Measurements from ENCODE around the gene PWWP2A. TPM values are rescaled to one million over a fixed set of nuclear protein-coding genes. Genes with fewer than 3 reads are reported as not detected.

The PWWP2A gene
- total RNA-seq, 1 experiment from 2014 or later, result 66.7 TPM

GRCh38 chr5:160133071-160133917, 14.0 kb upstream of the PWWP2A start:
- H3K79me1 ChIP-seq (ENCODE audit: insufficient read depth, low read depth, low read length, poor library complexity, severe bottlenecking), result no peaks in the 10 kb centered on the region
- no peaks in the 10 kb centered on the region for H3K9me3 Mint-ChIP-seq
- H3K56ac ChIP-seq (ENCODE audit: insufficient read length, low read depth, low read length), result no peak overlapping the region
- H3K27ac Mint-ChIP-seq, result peak overlapping the region; percentile 87 to 99 (median 89)
- H3K4me2 ChIP-seq (ENCODE audit: insufficient read depth, insufficient read length, low read length), result peak overlapping the region; percentile 17
- H3K23ac ChIP-seq (ENCODE audit: insufficient read length, low read depth, low read length), result no peak overlapping the region
- WGBS (ENCODE audit: extremely low coverage, insufficient read length, low lambda C conversion rate), result no CpG with 5 or more reads among the region's 31 CpGs
- no peak overlapping the region for H2BK15ac ChIP-seq (ENCODE audit: low read depth, low read length)
- H3K4me1 Mint-ChIP-seq, result peaks cover 17 to 20% of the 10 kb centered on the region in 2 experiments
- peak overlapping the region; percentile 44 to 66 for H3K4me3 Mint-ChIP-seq
- peak overlapping the region; percentile 45 for H3K18ac ChIP-seq (ENCODE audit: insufficient read length, low read depth, low read length)
- H3K79me2 ChIP-seq (ENCODE audit: insufficient read depth, low read length), result no peaks in the 10 kb centered on the region
- peak overlapping the region; percentile 24 for H3K27ac ChIP-seq (ENCODE audit: insufficient read length, low read depth, low read length)
- H3K27me3 ChIP-seq (ENCODE audit: insufficient read depth, low read length), result no peaks in the 10 kb centered on the region
- peak overlapping the region; percentile 15 for H2BK12ac ChIP-seq (ENCODE audit: insufficient read length, low read depth, low read length)
- no peak overlapping the region for H2AFZ ChIP-seq (ENCODE audit: low read length)
- DNase-seq, result peak; percentile 73
- H4K8ac ChIP-seq (replicated peaks; ENCODE audit: insufficient read length, low read depth, low read length), result no peak overlapping the region
- H3K4me1 ChIP-seq (ENCODE audit: insufficient read depth, low read length), result peaks cover 4% of the 10 kb centered on the region; the same call in 1 of the 2 replicates
- H2BK5ac ChIP-seq (ENCODE audit: insufficient read length, low read length), result no peak overlapping the region
- no peak overlapping the region for H3T11ph ChIP-seq (ENCODE audit: low read length)
- TF ChIP-seq CTCF (conservative IDR thresholded peaks at IDR 0.05), result no peak
- no peaks in the 10 kb centered on the region for H3K23me2 ChIP-seq (ENCODE audit: insufficient read length, low read depth, low read length, poor library complexity, severe bottlenecking)
- H4K20me1 ChIP-seq (ENCODE audit: control insufficient read depth, insufficient read depth, insufficient read length), result no peaks in the 10 kb centered on the region
- no peak overlapping the region for H4K5ac ChIP-seq (ENCODE audit: insufficient read length, low read depth, low read length)
- no peak overlapping the region for H2BK20ac ChIP-seq (ENCODE audit: low read depth, low read length, poor library complexity, severe bottlenecking)
- no peak overlapping the region for H4K91ac ChIP-seq (ENCODE audit: insufficient read length, low read depth, low read length)
- H3K9ac ChIP-seq (ENCODE audit: extremely low read depth, insufficient read length, low read length), result peak overlapping the region; percentile 5
- H2AK5ac ChIP-seq (ENCODE audit: insufficient read length, low read length), result no peak overlapping the region
- peak overlapping the region; percentile 87; the same call in 1 of the 2 replicates for H3K14ac ChIP-seq (ENCODE audit: insufficient read depth, low read length)
- H3K36me3 Mint-ChIP-seq (ENCODE audit: insufficient read depth in 1 of 3, low read depth in 3 of 3), result no peaks in the 10 kb centered on the region
- H2BK120ac ChIP-seq (ENCODE audit: low read depth, low read length, poor library complexity, severe bottlenecking), result peak overlapping the region; percentile 94
- H3K4ac ChIP-seq (ENCODE audit: low read depth, low read length), result no peak overlapping the region; the same call in 1 of the 2 replicates
- H3K27me3 Mint-ChIP-seq (ENCODE audit: low read depth), result no peaks in the 10 kb centered on the region; the same call in 1 of the 2 replicates
- no peaks in the 10 kb centered on the region for H3K9me3 ChIP-seq (ENCODE audit: control insufficient read depth, low read depth, low read length)
